C1 segment of cervical spinal cord (tissue), 14 donors: Measurements from ENCODE around the gene ROR1.

Experiments
- DNase-seq, 14 donors: peaks; one replicate each; lab custom pipeline; 2025; lab: John Stamatoyannopoulos, UW

ROR1 gene

DNA sequence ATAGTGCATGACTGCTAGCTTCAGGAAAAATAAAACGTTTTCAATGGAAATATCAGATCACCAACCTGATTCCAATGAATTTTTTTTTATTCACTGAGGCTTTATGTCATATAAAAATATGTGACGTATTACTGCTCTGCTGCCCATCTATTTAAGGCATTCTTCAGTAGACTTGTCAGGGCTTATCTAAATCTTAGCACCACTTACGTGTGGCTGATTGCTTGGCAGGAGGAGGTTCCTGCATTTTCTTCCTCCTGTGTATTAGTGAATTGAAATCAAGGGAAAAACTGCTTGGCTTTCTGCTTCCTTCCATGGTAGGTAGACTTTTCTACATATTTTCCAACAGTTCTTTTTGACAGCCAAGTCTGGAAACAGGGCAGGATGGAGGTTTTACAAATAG, 80.3 kb downstream of the ROR1 start:
- DNase-seq = no peak

DNA sequence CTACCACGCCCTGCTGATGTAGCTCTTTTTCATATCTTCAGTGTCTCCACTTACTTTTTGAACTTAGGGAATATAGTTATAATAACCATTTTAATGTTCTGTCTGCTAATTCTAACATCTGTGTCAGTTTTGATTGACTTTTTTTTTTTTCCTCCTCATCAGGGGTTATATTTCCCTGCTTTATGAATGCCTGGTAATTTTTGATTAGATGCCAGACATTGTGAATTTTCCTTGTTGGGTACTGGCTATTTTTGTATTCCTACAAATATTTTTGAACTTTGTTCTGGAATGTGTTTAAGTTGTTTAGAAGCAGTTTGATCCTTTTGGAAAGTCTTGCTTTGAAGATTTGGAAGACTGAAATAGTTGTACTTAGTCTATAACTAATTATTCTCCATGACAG, 82.1 kb downstream of the ROR1 start:
- DNase-seq = no peak

DNA sequence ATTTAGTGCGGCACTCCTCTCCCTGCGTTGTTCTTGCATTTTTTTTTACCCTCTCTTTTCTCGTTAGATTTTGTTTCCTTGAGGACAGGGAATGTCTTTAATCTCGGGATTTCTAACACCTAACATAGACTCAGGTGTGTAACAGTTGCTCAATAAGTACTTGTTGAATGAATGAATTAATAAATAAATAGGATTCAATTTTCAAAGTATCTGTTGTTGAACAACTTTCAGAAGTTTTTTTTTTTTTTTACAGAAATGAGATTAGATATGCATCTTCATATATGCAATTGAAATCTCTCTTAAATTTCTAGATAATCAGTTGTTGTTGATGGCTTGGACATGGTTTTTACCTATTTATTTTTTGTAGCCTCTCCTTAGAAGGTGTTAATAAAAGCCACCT, 83.1 kb downstream of the ROR1 start:
- DNase-seq = no peak

GRCh38 chr1:63857478-63857877, 83.7 kb downstream of the ROR1 start:
- DNase-seq = no peak

DNA sequence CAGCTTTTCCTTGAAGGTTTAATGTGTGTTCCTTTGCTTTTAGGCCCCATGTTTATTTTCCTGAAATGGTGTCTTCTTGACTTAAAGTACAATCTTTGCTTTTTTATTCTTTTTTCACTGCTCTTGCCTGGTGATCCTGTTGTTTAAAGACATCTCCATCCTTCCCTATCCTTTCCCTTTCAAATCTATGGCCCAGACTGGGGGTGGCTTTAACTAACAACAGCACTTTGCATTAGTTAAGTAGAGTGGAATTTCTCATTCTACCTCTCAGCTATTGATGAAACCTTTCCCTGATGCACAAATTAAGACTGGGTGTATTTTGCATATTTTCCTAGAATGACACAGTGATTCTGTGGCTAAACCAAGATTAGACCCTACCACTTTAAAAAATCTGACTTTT, 84.3 kb downstream of the ROR1 start:
- DNase-seq = no peak

DNA sequence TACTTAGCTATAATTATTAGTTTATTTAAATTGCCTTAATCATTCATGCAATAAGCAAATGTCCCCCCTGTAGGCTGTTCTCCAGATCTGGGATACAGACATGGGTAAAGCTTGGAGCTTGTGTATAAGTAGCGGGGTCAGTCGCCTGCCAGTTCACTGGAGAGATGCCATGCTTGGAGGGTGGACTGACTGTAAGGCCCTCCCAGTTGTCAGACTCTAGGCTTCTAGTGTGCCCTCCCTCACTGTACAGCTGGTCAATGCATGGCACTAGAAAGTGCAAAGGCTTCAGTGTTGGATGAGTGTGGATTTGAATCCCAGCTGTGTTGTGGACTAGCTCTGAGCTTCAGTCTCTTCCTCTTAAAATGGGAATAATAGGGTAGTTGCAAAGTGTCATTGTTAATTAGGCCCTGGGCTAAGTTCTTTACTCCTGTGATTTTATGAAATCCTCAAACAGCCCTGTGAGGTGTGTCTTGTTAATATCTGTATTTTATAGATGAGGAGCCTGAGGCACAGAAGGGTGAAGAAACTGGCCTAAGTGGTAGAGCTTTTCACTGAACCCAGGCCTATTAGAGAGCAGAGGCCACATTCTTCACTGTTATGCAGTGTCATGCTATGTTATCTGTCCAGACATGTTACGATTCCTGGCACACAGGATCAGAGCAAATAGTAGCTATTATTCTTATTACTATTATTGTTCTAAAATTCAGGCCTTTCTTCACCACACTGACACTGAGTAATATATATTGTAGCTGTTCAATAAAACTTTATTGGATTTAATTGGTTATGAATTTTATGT, 85.9 kb downstream of the ROR1 start:
- DNase-seq = no peak

DNA sequence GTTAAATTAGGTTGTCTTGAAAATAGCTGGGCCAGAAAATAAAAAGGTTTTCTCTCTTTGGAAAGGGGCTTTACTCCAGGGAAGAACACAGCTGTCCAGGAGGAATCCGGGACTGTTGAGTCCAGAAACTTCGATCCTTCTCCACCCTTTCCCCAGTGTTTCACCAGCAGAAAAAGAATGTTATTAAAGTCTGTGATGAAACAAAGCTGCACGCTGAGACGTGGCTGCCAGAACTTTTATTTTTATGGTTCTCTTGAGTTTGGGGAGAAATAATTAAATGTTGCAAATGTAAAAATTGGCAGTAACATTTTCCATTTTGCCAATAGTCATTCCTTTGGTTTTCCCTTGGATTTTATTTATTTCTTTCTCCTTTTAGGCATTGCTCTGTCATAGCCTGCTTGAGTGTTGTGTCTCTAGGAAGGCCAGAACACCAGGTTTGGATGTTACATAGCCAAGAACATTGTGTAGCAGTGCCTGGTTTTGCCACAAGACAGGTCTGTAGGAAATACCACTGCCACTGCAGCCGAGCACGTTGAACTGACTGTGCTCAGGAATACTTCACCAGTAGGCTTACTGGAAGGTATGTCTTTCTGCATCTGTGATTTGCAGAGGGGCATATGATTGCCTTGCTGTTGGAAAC, 87.4 kb downstream of the ROR1 start:
- DNase-seq = no peak

- no peak for DNase-seq
Measured at GRCh38 chr1:63863145-63863544, 89.3 kb downstream of the ROR1 start.

- DNase-seq = peak in 1 of 14 donors; percentile 9
Measured at GRCh38 chr1:63864224-63864641, 90.4 kb downstream of the ROR1 start.

DNA sequence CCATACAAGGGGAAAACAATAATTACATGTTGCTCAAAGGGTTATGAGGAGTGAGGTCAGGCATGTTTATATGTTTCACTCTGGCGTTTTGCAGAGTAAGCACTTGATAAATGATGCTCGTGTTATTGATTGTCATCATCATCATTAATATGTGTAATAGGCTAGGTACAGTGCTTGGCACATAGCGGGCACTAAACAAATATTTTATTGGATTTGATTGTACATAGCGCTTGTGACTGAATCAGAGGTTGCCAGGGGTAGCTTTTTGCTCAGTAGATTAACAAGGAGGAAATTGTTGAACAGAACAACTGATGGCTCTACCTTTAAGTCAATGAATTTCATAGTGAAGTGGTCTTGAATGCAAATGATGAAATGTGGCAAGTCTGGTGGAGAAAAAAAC, 91.7 kb downstream of the ROR1 start:
- no peak for DNase-seq

DNA sequence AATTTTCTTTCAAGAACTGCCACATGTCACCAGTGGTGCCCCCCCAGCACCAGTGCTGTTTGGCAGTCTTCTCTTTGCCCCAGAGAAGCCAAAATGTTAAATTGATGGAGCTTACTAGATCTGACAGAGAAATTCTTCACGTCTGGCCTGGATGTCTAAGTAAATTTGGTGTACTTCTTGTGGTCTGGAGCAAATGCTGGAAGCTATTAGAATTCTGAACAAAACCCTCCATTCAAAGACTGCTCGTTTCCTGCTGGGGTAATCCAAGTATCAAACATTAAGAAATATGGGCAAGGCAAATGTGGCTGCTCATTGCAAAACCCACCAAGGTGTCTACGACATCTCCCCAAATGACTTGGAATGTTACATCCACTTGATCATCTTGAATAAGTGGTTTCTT, 92.3 kb downstream of the ROR1 start:
- DNase-seq = peak in 3 of 14 donors; percentile 3 to 10 (median 7)

DNA sequence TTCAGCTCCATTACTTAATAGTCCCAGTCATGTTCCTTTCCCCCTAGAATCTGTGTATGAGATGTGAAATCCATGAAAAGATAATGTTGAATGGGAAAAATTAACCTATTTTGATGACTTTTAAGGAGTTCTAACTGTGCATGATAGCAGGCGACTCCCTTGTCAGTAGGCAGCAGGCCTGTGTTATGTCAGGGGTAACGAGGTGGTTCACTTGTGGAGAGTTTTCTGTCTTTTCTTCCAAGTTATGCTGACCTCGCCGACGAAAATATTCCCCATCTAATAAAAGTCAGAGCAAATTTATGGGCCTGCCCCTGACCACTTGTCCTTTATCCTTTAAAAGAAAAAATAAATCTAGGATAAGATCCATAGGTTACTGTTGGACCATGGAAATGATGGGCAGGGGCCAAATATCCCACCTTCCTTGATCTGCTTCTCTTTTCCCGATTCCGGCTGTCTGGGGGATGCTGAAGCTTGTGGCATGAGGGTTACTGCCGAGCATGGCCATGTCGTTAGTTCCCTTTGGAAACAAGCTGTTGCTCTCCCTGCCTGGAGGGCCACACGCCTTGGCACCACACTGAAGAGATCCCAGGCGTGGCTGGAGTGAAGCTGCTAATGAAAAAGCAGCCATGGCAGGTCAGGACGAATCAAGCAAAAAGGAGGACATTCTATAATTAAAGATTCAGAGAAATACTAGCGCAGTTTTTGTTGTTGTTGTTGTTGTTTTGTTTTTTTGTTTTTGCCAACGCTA, 93.8 kb downstream of the ROR1 start:
- peak in 1 of 14 donors; percentile 30 for DNase-seq

DNA sequence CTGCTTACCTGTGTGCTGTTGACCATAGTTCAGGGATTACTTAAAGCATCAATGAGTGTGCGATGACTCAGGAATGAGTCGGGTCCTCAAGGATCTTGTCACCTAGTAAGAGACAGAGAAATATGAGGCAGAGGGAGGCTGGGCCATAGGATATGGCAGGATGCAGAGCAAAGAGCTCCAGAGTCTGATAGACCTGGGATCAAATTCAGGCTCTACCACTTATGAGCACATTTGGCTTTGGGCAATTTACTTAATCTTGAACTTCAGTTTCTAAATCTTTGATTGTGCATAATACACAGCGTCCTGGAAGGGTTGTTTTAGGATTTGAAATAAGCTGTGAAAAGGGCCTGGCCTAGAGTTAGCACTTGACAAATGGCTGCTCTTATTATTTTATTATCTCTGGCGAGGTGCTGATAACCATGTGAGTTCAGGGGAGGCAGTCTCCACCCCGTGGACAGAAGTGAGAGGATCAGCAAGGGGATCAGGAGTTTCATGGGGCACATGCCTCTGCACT, 94.5 kb downstream of the ROR1 start:
- peak in 1 of 14 donors; percentile 7 for DNase-seq

DNA sequence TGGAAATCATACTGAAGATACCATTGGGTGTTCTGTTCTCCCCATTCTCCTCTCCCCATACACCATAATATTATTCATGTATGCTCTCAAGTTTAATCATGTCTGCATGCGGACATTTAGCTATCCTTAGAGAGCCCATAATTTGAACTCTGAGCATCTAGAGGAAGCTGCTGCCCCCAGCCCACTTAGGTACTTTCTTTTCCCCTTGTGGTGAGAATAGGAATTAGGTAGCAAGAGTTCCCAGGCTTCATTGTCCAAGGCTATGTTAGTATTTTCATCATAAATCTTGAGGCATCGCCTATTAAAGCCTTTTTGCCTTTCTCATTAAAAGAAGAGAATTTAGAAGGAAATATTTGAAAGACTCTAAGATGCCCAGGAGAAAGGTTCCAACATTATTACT, 96.3 kb downstream of the ROR1 start:
- no peak for DNase-seq

DNA sequence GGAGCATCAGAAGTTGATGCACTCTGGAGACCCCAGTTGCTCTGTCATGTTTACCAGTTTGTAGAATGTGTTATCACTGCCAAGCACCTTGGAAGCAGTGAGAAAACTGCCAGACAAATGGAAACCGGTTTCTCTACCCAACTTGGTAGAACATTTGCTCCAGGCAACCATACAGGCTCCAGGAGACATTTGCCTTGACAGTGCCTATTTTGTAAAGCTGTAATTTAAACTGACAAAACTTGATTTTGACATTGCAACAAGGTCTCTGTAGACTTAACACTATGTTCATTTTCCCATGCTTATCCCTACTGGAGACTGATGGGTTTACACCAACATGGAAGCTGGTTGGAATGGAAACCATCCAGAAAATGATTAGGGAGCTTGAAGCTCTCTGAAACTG, 97.6 kb downstream of the ROR1 start:
- no peak for DNase-seq

DNA sequence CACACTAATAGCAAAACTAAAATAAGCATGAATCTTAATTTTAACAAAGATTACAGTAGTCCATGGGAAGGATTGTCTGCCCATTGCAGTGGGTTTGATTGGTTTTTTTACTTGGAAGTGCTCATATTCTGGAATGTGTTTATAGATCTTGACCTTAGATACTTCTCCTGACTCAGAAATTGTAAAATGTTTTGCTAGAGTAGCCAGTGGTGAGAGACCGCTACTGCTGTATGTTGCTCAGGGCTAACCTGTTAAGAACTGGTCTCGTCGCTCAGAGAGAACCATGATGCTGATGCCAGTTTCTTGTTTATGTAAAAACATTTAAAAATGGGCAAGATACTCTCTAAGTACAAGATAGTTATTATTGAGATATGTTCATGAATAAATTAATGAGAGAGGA, 99.9 kb downstream of the ROR1 start:
- no peak for DNase-seq

DNA sequence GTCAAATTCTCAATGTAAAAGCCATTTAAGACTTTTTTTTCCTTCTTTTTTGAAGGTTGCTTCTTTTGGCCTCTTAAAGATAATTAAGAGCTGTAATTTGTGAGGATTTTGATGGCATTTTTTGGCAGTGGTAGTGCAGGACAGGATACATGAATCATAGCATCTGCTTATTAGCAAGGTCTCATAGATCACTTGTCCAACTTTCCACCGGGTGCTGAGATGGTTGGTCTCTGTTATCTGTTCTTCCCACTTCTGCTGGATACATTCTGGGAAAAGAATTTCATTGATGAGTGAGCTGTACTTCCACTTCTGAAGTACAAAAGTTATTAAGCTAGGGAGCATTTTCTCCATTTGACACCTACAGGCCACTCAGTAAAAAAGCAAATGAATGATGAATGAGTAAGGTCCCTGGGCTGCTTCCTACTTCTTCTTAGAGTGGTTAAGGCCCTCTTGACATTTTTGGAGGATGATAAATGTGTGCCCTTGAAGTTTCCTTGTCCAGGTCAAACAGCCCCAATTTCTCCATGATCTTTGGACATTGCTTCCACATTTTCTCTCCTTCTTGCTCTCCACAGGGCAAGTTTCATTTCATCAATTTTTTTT, 100.6 kb downstream of the ROR1 start:
- DNase-seq = no peak

DNA sequence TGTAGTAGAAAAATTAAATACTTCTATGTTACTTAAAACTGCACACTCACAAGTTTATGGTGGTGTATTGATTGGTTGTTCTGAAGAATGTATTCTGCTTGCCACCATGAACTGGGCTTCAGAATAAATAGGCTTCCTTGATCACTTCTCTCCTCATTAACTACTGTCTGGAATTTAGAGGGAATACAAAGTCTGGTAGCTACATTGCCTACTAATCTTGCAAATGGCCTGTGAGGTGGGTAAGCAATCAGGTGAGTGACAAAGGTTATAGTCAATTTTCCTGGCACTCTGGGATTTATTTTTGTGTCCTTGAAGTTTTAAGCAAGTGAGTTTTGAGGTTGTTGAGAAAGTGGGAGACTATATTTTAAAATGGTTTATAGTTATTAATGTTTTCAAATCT, 101.8 kb downstream of the ROR1 start:
- DNase-seq = no peak

DNA sequence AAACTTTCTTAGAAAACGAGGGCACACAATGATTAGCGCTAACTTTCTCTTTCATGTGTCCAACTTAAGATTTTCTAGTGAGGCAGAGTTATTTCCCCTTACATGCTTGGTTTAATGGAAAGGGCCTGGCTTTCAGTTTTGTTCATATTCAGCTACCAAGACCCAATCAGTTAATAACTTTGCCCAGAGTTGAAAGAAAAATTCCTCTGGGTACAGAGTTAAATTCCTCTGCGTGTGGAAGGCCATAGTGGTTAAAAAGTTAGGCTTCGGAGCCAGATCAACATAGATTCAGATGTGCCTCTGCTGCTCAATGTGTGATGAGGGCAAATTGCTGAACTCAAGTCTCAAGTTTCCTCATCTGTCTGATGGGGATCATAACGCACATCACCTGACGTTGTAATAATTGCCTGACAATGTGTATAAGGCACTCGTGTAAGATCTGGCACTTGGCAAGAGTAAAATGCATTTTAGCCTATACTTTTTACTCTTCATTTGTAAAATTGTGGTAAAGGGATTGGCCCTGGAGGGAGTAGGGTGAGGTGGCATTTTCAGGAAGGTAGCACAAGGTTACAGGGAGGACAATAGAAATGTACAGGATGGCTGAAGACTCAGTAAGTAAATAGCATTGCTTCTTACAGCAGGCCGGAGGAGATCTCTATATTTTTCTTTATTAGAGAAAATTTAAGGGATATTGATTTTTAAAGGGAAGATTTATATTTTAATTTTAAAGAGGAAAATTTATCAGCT, 103.4 kb downstream of the ROR1 start:
- no peak for DNase-seq

GRCh38 chr1:63877816-63878215, 104.0 kb downstream of the ROR1 start:
- DNase-seq = no peak

GRCh38 chr1:63878932-63879331, 105.1 kb downstream of the ROR1 start:
- no peak for DNase-seq
